Germinal center (tissue), 1 donor: ENCODE results near the gene GPR132.
"Not testable (repeated sequence)": the region's sequence is repeated elsewhere in the genome, so short reads cannot be mapped to it uniquely, and the experiment has no call there.

ENCODE experiments used
- DNase-seq: peaks from one replicate; pipeline ENCODE4 v3.0.0; 2012; ENCODE audit warnings: mixed read lengths, low spot score

The GPR132 gene

DNA sequence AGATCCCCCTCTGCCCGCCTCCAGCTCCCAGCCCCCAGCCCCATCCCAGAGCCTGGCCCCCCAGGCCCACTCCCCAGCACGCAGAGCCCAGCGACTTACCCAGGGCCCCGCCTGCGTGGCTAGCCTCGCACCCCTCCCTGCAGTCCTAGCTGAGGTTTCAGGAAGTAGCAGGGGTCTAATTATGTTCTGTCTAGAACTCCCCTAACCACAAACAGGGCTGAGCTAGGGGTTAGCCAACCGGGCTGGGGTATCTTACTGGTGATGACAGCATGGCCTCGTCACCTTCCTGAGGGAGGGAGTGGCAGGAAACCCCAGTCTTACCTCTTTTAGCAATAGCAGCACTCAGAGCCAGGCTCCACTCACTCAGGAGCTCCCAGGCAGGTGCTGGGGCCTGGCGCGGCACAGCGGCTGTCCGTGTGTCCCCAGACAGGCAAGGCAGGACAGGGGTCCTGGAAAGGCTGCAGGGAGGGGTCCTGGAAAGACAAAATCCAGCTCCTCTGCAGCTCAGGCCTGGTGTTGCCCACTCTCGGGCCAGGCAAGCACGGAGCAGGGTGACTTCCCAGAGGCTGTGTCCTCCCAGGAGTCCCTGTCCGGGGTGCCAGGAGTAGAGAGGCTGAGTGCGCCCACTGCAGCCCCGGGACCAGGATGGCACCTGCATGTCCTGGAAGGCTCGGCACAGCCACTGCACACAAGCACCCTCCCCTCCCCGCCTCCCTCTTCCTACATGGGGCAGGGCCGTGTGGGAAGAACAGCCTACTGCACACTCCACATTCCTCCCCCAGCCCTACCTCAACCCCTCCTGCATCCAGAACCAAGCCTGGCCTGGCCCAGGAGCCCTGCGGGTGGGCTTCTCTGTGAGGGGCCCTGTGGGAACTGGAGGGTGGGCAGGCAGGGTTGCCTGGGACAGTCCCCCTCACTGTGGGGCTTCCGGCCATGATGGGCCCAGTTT is at the start of gene GPR132:
GPR132 (minus strand) TSS at position 151 of the 949 bp plus-strand sequence. CDS start 10,010 bp downstream, outside the sequence.
- peak; percentile 85 for DNase-seq

DNA sequence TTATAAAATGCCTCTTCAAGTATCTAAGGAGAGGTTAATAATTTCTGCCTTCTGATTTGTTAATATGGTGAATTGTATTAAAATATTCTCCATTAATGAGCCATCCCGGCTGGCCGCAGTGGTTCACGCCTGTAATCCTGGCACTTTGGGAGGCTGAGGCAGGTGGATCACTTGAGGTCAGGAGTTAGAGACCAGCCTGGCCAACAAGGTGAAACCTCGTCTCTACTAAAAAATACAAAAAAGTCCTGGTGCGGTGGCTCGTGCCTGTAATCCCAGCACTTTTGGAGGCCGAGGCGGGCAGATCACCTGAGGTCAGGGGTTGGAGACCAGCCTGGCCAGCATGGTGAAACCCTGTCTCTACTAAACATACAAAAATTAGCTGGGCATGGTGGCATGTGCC is 44.0 kb upstream of the GPR132 start:
- not testable (repeated sequence) for DNase-seq

GRCh38 chr14:105108516-105108864 is 43.3 kb upstream of the GPR132 start:
- no peak for DNase-seq

GRCh38 chr14:105107781-105108515 is 42.7 kb upstream of the GPR132 start:
- no peak for DNase-seq

- DNase-seq, result no peak
Measured at GRCh38 chr14:105107351-105107750, 42.1 kb upstream of the GPR132 start.

DNA sequence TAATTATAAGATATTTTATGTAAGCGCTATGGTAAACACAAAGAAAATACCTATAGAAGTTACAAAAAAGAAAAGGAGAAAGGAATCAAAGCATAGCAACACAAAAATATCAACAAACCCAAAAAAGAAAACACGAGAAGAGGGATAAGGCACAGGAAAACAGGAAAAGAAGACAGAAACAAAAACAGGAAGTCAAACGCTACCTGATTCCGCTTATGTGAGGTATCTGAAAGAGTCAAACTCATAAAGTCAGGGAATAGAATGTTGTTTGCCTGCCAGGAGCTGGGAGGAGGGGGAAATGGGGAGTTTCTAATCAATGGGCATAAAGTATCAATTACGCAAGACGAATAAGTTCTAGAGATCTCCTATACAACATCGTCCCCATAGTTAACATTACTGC is 39.9 kb upstream of the GPR132 start:
- DNase-seq, result no peak

- no peak for DNase-seq
Measured at GRCh38 chr14:105102893-105103292, 37.7 kb upstream of the GPR132 start.

- DNase-seq, result no peak
Measured at GRCh38 chr14:105102361-105102870, 37.2 kb upstream of the GPR132 start.

DNA sequence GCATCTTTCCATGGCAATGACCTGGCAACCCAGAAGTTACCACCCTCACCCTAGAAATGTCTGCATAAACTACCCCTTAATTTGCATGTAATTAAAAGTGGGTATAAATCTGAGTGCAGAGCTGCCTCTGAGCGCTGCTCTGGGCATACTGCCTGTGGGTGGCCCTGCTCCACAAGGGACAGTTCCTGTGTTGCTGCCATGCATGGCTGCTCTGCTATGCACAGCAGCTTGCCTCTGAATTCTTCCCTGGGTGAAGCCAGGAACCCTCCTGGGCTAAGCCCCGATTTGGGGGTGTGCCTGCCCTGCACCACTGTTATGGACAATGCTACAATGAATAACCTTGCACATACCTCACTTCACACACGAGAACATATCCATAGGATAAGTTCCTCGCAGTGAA is 35.7 kb upstream of the GPR132 start:
- no peak for DNase-seq

DNA sequence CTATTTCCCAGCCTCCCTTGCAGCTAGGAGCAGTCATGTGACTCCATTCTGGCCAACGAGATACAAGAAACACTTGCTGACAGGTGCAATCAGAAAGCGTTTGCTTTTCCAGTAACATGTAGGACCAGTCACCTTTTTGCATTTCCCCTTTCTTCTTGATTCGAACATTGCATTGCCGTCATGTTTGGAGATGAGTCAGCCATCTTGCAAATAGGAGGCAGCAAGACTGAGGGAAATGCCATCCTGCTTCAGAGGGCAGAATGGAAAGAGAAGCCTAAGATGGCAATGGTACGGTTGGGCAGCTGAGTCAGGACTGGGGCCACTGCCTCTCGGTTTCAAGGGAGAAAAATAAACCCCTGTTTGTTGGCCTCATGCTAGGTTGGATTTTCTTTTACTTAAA is 34.5 kb upstream of the GPR132 start:
- no peak for DNase-seq

DNA sequence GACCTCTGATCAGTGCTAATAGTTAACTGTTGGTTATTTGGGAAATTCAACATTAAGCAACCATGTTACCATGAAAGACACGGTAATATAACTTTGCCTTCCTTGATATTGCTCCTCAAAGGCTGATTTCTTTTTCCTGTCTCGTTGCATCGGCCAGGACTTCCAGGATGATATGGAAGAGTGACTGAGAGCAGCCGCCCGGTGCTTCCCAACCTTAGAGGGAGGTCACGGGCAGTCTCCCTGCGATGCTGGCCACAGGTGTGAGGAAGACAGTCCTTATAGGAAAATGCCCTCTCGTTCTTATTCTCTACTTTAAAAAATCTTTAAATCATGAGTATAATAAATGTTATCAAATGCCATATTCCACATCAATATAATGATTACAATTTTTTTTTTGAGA is 33.1 kb upstream of the GPR132 start:
- no peak for DNase-seq

GRCh38 chr14:105097794-105098127 is 32.5 kb upstream of the GPR132 start:
- no peak for DNase-seq

GRCh38 chr14:105096206-105096875 is 31.1 kb upstream of the GPR132 start:
- no peak for DNase-seq

GRCh38 chr14:105095236-105095805 is 30.1 kb upstream of the GPR132 start:
- no peak for DNase-seq

- DNase-seq, result no peak
Measured at GRCh38 chr14:105094193-105094907, 29.1 kb upstream of the GPR132 start.

DNA sequence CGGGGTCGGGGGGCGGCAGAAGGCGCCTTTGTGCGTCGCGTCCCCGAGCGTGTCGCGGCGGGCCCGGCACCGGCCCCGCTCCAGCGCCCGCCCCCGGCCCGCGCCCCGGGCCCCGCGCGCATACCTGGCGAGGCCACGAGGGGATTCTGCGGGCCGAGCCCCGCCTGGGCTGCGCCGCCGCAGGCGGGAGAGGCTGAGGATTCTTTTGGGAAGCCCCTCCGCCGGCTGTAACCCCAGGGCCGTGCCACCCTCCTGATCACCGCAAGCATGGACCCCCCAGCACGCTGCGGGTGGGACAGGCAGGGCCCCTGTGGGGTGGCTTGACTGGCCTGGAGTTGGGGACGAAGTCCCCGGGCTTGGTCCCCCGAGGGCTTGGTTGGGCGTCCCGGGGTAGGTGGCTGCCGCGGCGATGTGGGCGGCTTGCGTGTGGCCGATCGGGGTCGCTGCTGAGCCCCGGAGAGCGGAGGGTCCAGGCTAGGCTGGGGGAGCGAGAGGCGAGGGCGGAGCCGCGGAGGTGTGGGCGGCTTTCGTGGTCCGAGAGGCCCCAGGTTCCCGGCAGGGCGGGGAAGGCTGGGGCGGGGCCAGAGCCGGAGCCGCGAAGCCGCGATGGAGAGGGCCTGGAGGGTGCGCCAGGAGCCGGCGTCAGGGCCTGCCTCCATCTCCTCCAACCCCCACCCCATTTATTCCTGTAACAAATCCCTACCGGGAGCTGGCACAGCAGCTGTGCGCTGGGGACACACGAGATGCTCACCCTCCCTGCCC is 28.4 kb upstream of the GPR132 start:
- peak; percentile 68 for DNase-seq

DNA sequence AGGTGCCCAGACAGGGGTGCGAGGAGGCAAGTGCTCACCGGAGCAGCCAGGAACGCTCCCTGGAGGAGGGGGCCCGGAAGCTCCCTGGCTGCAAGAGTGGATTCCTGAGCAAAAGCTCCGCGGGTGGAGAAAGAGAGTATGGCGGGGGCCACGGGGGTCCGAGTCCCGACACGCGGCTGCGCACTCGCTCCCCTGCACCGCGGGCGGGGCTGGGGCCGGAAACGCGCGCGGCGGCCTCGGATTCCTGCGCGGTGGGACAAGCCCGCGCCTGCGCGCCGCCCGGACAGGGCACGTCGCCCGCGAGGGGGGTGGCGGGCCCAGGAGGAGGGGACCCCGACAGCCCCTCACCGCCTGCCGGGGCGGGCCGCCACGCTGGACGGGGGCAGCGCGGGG is 27.8 kb upstream of the GPR132 start:
- peak; percentile 70 for DNase-seq

DNA sequence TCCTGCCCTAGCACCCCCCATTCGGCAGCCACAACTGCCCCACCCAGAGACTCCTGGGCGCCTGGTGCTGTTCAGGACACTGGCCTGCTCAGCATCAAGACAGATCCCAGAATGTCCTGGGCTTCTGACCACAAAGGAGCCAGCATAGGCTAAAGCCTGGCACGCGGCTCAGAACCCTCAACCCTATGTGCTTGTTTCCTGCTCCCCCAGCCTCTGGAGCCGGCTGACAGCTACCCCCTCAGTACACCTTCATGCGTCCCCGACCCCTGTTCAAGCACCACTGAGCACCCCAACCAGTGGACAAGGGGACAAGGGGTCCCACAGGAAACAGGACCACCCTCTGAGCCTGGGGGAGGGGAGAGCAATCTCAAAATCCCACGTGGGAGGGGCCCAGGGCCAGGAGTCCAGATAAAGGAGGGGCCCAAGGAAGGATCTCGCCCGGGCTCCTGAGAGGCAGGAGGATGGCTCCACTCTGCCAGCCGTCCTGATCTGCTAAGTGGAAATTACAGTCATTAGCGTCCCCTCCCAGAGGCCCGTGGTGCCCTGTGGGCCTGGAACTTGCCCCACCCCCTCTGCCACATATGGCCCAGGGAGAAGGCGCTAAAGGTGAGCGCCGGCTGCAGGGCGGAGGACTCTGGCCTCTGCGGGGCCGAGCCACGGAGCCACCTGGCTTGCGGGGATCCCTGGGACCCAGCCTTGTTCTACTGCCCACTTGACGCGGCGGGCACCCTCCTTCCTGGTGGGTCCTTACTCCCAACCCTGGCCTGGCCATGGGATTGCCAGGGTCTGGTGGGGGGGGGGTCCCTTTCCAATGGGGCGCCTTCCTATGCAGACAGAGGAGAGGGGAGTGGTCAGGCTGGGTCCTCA is 27.2 kb upstream of the GPR132 start:
- no peak for DNase-seq

DNA sequence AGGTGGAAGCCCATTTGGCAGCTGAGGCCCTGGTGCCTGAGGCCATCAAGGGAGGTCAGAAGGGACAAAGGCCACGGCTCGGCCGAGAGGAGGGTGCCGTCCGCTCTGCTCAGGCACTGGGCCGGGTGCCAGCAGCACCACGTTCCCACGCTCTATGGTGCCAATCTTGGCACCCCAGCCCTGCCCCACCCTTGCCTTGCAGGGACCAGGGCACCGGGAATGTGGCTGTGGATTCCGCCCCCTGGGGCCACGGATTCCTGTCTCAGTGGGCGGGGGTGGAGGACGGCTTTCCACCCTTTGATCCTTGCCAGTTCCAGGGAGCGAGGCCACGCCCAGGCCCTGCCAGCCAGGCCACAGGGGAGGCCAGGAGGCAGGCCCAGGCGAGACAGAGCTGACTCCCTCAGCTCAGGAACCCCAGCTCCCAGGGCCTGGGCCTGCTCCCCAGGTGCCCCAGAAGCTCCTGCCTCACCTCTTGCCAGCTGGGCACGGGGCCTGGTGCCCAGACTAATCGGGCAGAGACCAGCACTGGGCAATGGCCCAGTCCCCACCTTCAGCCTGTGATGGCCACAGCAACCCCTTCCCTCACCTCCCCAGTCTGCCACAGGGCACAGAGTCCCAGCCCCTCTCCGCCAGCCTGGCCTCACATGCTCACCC is 26.4 kb upstream of the GPR132 start:
- no peak for DNase-seq
